G401.6 (cell line): ENCODE measurements around the gene PADI1.
"Not testable (repeated sequence)": the region's sequence is repeated elsewhere in the genome, so short reads cannot be mapped to it uniquely, and the experiment has no call there.

Source experiments
- FAIRE-seq: peaks from 2 replicates; lab custom pipeline; 2012; peaks lifted over from hg19 to GRCh38; lab: Jason Lieb, UNC

Gene PADI1

GRCh38 chr1:17218939-17219338, 14.0 kb downstream of the PADI1 start:
- no peak for FAIRE-seq

- no peak for FAIRE-seq
Observed at GRCh38 chr1:17220287-17220686, 15.4 kb downstream of the PADI1 start.

- no peak for FAIRE-seq
Observed at GRCh38 chr1:17222557-17222956, 17.6 kb downstream of the PADI1 start.

- FAIRE-seq: no peak
Observed at GRCh38 chr1:17224434-17224833, 19.5 kb downstream of the PADI1 start.

- FAIRE-seq: no peak
Observed at GRCh38 chr1:17225140-17225539, 20.2 kb downstream of the PADI1 start.

- no peak for FAIRE-seq
Observed at GRCh38 chr1:17227358-17227915, 22.5 kb downstream of the PADI1 start.

- FAIRE-seq: no peak
Observed at GRCh38 chr1:17228619-17229018, 23.7 kb downstream of the PADI1 start.

- FAIRE-seq: no peak
Observed at GRCh38 chr1:17229379-17229778, 24.5 kb downstream of the PADI1 start.

- no peak for FAIRE-seq
Observed at GRCh38 chr1:17230106-17230505, 25.2 kb downstream of the PADI1 start.

- no peak for FAIRE-seq
Observed at GRCh38 chr1:17230671-17231310, 25.9 kb downstream of the PADI1 start.

GRCh38 chr1:17232759-17233661, 28.1 kb downstream of the PADI1 start:
- no peak for FAIRE-seq

- no peak for FAIRE-seq
Observed at GRCh38 chr1:17233675-17234320, 28.9 kb downstream of the PADI1 start.

GRCh38 chr1:17234405-17234804, 29.5 kb downstream of the PADI1 start:
- no peak for FAIRE-seq

- FAIRE-seq: no peak
Observed at GRCh38 chr1:17235135-17235885, 30.4 kb downstream of the PADI1 start.

GRCh38 chr1:17236779-17237560, 32.0 kb downstream of the PADI1 start:
- FAIRE-seq: peak; percentile 34

GRCh38 chr1:17237561-17237903, 32.6 kb downstream of the PADI1 start:
- FAIRE-seq: no peak

- FAIRE-seq: peak; percentile 77
Observed at GRCh38 chr1:17239420-17239819, 34.5 kb downstream of the PADI1 start.

- FAIRE-seq: not testable (repeated sequence)
Observed at GRCh38 chr1:17241011-17241779, 36.3 kb downstream of the PADI1 start.

- FAIRE-seq: not testable (repeated sequence)
Observed at GRCh38 chr1:17241780-17242074, 36.8 kb downstream of the PADI1 start.

GRCh38 chr1:17243274-17243673, 38.3 kb downstream of the PADI1 start:
- FAIRE-seq: no peak
